GM18951 (cell line): Measurements from ENCODE around the gene KCNAB1.

Experiments
- POLR2A ChIP-seq: IDR thresholded peaks from 4 replicates; pipeline ENCODE4 v1.6.1; 2011; ENCODE audit warnings: mild to moderate bottlenecking; ENCODE audit not compliant: insufficient read length, insufficient read depth; ENCODE audit errors: extremely low read depth
- in situ Hi-C: fragments of 300-500 bp; cut with MboI; formaldehyde crosslinking; loops from one replicate; pipeline ENCODE4 v1.12.0; 2022; ENCODE audit warnings: low sequenced_read_pairs, mixed read lengths, inconsistent platforms; ENCODE audit not compliant: unreplicated experiment

Gene KCNAB1

GRCh38 chr3:156298014-156298413, 177.6 kb downstream of the KCNAB1 start:
- in situ Hi-C loops: no loop called here
- TF ChIP-seq POLR2A: no peak

- in situ Hi-C loops: no loop called here
- no peak for TF ChIP-seq POLR2A
These were observed 178.6 kb downstream of the KCNAB1 start for GRCh38 chr3:156298938-156299337.

- in situ Hi-C loops: no loop called here
- no peak for TF ChIP-seq POLR2A
These were observed 179.2 kb downstream of the KCNAB1 start for GRCh38 chr3:156299569-156299968.

- in situ Hi-C loops: no loop called here
- TF ChIP-seq POLR2A: no peak
These were observed 180.0 kb downstream of the KCNAB1 start for GRCh38 chr3:156300371-156300770.

- in situ Hi-C loops: no loop called here
- TF ChIP-seq POLR2A: no peak
These were observed 180.8 kb downstream of the KCNAB1 start for GRCh38 chr3:156300929-156301840.

- in situ Hi-C loops: no loop called here
- no peak for TF ChIP-seq POLR2A
These were observed 182.8 kb downstream of the KCNAB1 start for GRCh38 chr3:156303001-156303707.

- no peak for TF ChIP-seq POLR2A
- in situ Hi-C loops: no loop called here
These were observed 184.0 kb downstream of the KCNAB1 start for GRCh38 chr3:156304406-156304805.

- in situ Hi-C loops: no loop called here
- TF ChIP-seq POLR2A: no peak
These were observed 185.3 kb downstream of the KCNAB1 start for GRCh38 chr3:156305672-156306071.

- TF ChIP-seq POLR2A: no peak
- in situ Hi-C loops: no loop called here
These were observed 187.3 kb downstream of the KCNAB1 start for GRCh38 chr3:156307704-156308103.

- in situ Hi-C loops: no loop called here
These were observed 191.1 kb downstream of the KCNAB1 start for GRCh38 chr3:156311431-156311830.

GRCh38 chr3:156311930-156312329, 191.6 kb downstream of the KCNAB1 start:
- in situ Hi-C loops: no loop called here
- TF ChIP-seq POLR2A: no peak

More at GRCh38 chr3:156311431-156311830, 191.1 kb downstream of the KCNAB1 start:
- no peak for TF ChIP-seq POLR2A

GRCh38 chr3:156316076-156316475, 195.7 kb downstream of the KCNAB1 start:
- in situ Hi-C loops: no loop called here
- TF ChIP-seq POLR2A: no peak

- no peak for TF ChIP-seq POLR2A
- in situ Hi-C loops: no loop called here
These were observed 197.2 kb downstream of the KCNAB1 start for GRCh38 chr3:156317462-156318074.
